GM18507 (cell line): ENCODE measurements around the gene MAGEH1.

ENCODE experiments used
- DNase-seq: peaks from one replicate; pipeline ENCODE4 v3.0.0; 2011; ENCODE audit warnings: low read depth; ENCODE audit not compliant: insufficient read length; ENCODE audit errors: extremely low spot score
- FAIRE-seq: peaks from 2 replicates; lab custom pipeline; 2011; peaks lifted over from hg19 to GRCh38; lab: Jason Lieb, UNC

MAGEH1 gene

DNA sequence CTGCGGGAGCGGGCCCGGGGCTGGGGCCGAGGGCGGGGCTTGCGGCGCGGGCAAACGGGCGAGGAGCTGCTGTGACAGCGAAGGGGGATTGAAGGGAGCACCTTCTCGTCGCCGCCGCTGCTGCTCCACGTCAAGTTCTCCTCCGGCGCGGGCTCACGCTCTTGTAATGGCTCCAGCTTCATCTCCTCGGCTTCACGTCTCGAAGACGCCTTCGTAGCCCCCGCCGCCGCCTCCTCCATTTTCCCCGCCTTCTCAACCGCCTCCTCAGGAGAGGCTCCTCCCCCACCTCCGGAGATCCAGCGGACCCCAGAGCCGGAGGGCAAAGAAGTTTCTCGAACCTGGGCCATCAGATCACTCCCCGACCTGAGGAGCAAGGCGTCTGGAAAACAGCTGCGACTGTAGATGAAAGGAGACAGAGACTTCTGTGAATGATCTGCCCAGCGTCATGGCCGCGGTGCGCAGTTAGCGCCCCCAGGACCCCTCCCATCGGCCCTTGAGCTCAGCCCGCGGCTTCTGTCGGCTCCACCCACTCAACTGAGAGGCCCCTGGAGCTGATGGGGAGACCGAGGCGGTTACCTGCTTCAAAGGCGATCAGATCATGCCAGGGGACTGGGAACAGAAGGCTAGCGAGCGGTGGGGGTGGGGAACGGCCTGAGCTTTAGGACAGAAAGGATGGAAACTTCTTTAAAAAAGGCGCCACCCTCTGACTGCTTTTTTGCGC is 36.8 kb downstream of the MAGEH1 start:
- FAIRE-seq: no peak
- no peak for DNase-seq

DNA sequence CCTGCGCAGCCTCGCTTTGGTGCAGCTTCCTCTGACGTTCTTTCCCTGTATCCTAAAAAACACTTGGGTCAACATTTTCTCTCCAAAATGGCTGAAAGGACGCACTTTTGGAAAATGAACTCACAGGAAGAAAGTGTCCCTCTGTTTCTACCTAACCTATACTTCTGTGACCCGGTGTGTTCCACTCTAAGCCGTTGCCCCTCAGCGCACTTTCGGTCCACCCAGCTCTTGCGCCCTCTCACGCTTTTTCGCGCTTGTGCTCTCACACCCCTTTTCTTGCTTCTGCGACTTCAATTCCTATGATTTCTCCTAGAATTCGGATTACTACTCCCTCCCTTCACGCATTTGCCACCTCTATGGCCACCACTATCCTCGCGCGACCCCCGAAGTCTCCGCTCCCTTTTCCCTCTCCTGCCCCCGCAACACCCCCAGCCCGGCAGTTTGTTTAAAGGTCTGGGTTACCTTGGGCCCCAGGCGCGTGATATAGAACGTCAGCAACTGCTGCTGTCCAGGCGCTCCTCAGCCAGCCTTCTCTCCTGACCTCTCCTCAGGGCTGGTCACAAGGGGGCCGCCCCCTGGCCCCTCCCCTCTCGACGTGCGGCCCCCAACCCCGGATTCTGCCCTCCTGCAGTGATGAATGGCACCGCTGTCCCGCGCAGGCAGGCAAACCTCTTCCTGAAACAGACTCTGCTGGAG is 37.5 kb downstream of the MAGEH1 start, which contains the start of gene USP51:
TSS of gene USP51 (minus strand) at position 535 of the 696 bp plus-strand sequence. CDS start 909 bp downstream, outside the sequence.
- FAIRE-seq: peak; percentile 84
- no peak for DNase-seq

DNA sequence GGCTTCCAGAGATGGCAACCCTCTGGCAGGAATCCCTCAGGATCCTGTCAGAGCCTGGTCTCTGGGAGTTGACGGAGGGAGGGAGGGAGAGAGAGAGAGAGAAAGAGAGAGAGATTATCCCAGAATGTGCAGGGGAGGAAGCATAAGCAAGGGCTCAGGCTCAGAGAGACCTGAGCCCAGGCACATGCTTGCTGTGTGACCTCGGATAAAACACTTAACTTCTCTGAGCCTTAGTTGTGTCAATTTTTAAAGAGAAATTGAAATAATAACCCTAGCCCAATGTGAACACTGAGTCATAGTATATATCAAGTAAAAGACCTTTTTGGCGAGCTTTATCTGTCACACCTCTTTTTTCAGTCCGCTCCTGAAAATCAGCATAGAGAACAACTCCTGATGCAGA is 38.2 kb downstream of the MAGEH1 start:
- no peak for FAIRE-seq

DNA sequence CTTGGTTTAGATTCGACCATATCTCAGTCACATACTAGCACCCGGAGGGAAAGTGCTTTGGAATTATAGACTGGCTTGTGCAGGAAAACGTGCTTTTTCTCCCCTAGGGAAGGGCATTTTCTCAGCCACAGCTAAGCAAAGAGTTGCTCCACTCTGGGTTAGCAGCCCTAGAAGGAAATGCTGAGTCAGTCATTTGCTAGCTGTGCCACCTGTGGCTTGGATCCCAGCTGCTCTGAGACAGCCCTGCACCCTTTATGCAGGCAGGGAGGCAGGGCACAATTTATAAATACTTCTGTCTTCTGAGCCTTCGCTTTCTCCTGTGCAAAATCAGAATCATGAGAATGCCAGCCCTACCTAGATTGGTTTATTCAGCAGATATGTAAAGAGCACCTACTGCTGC is 39.0 kb downstream of the MAGEH1 start:
- DNase-seq: no peak
- FAIRE-seq: no peak

More for the DNA sequence above, 38.2 kb downstream of the MAGEH1 start:
- DNase-seq: no peak
